GM19397 (cell line): ENCODE data around the gene LRP6.
"Not testable (repeated sequence)": the region's sequence is repeated elsewhere in the genome, so short reads cannot be mapped to it uniquely, and the experiment has no call there.

ENCODE experiments used
- ATAC-seq: cut with Tn5 transposase; IDR thresholded peaks from one replicate; pipeline ENCODE4 v1.9.1; 2021; ENCODE audit warnings: mild to moderate bottlenecking, moderate library complexity; ENCODE audit not compliant: unreplicated experiment

LRP6 gene

DNA sequence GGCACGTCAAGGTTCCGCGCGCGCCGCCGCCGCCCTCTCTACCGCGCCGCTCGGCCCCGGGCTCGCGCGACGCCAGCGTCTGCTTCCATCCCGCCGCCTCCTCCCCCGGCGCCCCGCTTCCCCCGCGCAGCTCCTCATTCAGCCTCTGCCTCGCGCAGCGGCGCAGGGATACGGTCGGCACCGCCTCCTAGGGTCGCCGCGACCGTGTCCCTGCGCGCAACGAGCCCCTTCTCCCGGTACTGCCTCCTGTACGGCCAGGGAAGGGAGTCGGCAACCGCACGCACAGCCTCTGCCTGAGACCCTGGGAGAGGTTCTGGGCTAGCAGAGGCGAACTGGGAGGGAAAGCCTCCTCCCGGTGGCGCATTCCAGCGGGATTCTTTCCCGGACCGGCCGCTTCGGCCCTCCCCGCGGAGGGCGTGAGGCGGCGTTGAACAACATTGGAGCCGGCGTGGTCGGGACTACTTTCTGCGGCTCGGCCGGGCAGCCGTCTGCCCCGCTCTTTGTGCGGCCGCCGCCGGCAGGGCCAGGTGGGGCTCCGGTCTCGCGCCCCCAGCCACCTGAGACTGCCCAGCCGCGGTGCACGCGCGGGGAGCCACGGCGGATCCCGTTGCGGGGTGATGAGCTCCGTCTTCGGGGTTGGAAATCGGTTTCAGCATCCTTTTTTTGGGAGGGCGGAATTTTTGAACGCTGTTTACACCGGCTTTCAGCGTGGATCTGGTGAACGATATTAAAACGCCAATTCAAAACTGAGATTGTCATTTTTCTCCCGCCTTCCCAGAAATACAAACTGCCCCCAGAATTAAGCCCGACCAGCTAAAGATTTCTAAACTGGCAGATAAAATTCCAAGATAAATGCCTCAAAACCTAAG is at the start of gene LRP6:
LRP6 (minus strand) TSS at position 172 of the 869 bp plus-strand sequence. CDS start 309 bp downstream, outside the sequence.
- ATAC-seq, result peak; percentile 91

- no peak for ATAC-seq
These were observed 49.0 kb upstream of the LRP6 start for GRCh38 chr12:12315838-12316237.

DNA sequence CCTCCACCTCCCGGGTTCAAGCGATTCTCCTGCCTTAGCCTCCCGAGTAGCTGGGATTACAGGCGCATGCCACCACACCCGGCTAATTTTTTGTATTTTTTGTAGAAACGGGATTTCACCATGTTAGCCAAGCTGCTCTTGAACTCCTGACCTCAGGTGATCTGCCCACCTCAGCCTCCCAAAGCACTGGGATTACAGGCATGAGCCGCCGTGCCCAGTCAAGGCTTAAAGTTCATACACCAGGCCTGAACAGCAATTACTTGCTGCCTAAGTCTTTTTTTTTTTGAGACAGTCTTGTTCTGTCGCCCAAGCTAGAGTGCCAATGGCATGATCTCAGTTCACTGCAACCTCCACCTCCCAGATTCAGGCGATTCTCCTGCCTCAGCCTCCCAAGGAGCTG is 43.9 kb upstream of the LRP6 start:
- ATAC-seq, result not testable (repeated sequence)

DNA sequence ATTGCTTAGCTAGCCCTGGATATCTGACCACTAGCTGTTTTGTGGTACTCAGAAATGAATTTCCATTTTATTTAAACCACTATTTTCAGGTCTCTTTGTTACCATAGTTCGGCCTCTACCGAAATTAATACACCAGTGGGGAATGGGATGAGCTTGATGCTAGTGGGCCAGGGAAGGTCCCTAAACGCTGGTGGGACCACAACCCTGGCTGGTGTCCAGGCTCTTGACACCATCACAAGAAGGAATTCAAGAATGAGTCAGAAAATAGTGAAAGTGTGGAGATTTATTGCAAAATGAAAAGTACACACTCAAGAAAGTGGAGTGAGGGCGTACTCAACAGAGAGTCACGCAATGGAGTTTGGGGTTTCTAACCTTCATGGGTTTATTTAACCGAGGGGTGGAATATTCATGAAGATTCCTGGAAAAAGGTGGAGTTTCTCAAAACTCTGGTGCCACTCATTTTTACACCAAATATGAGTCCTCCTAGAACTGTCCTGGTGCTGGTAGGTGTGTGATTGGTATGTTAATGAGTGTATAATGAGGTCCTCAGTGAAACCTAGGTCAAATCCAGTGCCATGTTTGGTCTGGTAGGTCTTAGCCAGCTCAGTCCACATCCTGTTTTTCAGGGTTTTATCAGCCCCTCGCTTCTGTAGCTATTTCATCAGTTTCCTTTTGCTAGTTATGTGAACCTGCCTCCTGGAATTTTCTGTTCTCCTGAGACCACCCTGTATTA is 38.9 kb upstream of the LRP6 start:
- ATAC-seq, result no peak

DNA sequence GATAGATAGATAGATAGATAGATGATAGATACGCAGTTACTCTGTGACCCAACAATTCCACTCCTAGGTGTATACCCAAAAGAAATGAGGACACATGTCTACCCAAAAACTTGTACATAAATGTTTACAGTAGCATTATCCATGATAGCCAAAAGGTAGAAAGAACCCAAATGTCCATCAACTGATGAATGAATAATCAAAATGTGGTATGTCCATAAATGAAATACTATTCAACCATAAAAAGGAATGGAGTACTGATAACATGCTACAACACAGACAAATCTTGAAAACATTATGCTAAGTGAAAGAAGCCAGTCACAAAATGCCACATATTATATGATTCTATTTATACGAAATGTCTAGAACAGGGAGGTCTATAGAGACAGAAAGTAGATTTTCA is 36.1 kb upstream of the LRP6 start:
- ATAC-seq, result no peak

GRCh38 chr12:12301122-12301521 is 34.3 kb upstream of the LRP6 start:
- no peak for ATAC-seq

DNA sequence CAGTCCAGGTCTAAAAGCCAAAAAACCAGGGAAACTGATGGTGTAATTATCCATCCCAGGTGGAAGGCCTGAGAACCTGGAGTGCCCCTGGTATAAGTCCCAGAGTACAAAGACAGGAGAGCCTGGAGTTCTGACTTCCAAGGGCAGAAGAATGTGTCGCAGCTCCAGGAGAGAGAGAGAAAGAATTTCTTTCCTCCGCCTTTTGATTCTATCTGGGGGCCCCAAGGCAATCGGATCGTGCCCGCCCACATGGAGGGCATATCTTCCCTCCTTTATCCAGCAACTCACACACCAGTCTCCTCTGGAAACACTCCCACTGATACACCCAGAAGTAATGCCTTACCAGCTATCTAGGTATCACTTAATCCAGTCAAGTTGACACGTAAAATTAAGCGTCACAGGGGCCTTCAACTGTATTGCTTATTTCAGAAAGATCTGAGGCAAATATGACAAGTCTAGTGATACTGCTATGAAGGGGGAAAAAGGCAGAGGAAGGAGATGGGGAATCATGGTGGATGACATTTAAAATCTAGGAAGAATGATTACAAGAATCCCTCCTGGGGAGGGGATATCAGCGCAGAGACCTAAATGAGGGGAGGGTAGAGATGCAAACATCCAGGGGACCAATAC is 30.5 kb upstream of the LRP6 start:
- ATAC-seq, result no peak

- ATAC-seq, result no peak
These were observed 27.6 kb upstream of the LRP6 start for GRCh38 chr12:12294215-12295005.

- no peak for ATAC-seq
These were observed 23.4 kb upstream of the LRP6 start for GRCh38 chr12:12290206-12290605.

DNA sequence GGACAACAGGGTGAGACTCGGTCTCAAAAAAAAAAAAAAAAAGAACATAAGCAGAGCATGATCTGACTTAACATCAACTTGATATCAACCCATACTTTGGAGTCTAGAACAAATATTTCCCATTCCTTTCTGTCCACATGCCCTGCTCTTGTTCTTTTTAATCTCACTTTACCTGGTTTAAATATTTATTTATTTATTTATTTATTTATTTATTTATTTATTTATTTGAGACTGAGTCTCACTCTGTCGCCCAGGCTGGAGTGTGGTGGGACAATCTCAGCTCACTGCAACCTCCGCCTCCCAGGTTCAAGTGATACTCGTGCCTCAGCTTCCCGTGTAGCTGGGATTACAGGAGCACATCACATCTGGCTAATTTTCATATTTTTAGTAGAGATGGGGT is 19.6 kb upstream of the LRP6 start:
- ATAC-seq, result no peak

- no peak for ATAC-seq
These were observed 16.0 kb upstream of the LRP6 start for GRCh38 chr12:12282761-12283425.

DNA sequence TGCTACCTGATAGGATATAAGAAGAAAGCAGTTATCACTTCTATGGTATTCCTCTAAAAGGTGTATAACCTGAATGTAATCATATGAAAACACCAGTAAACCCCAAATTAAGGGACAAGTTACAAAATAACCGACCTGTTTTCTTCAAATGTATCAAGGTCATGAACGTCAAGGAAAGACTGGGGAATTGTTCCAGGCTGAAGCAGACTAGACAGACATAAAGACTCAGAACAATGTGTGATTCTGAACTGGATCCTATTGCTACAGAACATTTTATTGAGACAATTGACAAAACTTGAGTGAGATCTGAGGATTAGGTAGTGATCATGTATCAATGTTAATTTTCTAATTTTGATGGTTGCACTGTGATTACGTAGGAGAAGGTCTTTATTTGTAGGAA is 15.4 kb upstream of the LRP6 start:
- ATAC-seq, result no peak

GRCh38 chr12:12281134-12281533 is 14.3 kb upstream of the LRP6 start:
- no peak for ATAC-seq

DNA sequence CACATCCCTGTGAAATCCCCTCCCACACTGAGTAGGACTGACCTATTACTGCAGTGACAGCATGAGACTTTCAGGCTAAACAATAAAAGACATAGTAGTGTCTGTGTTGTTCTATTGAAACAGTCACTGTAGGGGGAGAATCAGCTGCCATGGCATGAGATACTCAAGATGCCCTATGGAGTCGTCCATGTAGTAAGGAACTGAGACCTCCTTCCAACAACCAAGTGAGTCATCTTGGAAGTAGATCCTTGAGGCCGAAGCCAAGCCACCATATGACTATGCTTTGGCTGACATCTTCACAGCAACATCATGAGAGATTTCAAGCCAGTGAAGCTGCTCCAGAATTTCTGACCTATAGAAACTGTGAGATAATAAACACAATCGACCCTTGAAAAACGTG is 12.1 kb upstream of the LRP6 start:
- no peak for ATAC-seq

DNA sequence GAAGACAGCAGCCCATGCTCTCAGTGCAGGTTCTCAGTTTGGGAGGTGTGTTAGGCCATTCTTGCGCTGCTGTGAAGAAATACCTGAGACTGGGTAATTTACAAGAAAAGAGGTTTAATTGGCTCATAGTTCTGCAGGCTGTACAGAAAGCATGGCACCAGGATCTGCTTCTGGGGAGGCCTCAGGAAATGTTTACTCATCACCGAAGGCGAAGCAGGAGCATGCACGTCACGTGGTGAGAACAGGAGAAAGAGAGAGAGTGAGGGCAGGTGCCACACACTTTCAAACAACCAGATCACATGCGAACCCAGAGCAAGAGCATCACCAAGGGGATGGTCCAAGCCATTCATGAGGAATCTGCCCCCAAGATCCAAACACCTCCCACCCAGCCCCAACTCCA is 9.0 kb upstream of the LRP6 start:
- ATAC-seq, result no peak

GRCh38 chr12:12273291-12273957 is 6.6 kb upstream of the LRP6 start:
- ATAC-seq, result no peak

DNA sequence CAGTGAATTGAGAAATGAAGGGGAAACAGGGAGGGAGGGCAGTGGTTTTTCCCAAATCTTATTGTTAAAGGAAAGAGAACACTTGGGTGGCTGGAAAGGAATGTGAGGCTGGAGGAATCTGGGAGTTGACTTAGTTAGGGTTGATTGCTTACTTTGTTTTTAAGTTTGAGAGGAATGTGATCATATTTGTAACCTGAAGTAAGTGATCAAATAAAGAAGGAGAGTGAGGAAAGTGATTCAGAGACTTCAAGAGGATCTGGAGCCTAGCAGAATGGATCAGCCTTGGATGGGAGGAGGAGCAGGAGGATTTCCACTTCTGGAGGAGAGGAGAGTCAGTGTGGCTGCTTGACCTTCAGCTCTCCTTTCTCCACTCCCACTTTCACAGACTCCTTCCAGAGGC is 6.0 kb upstream of the LRP6 start:
- no peak for ATAC-seq

DNA sequence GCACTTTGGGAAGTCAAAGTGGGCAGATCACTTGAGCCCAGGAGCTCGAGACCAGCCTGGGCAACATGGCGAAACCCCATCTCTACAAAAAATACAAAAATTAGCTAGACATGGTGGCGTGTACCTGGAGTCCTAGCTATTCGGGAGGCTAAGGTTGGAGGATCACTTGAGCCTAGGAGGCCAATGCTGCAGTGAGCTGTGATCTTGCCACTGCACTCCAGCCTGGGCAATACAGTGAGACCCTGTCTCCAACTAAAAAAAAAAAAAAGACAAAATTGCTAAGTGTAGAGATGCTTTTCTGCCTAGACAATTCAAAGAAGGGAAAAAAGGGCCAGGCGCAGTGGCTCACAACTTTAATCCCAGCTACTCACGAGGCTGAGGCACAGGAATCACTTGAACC is 3.4 kb upstream of the LRP6 start:
- no peak for ATAC-seq

DNA sequence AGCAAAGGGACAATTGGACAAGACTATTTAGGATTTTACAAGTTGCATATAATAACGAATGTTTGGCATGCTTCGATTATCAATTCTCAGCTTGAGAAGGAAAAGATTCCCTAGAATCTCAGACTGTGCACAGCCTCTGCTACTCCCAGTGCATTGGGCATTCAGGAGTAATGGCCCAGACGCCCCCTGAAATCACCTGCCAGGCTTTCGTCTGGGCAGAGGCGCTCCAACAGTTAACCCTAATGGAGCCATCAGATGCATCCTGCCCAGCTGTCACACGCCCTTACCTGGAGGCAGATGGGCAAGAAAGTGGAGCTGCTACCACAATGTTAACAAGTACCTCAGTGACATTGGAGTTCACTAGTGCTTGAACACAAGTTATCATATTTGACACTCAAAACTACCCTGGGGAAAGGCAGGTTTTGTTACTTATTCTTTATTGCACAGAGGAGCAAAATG is 927 bp upstream of the LRP6 start:
- no peak for ATAC-seq

- ATAC-seq, result no peak
These were observed 413 bp downstream of the LRP6 start for GRCh38 chr12:12266389-12266872.
